Suprapubic skin (tissue), 4 donors: Measurements from ENCODE around the gene EHD3. TPM values are rescaled to one million over a fixed set of nuclear protein-coding genes. Genes with fewer than 3 reads are reported as not detected.

ENCODE experiments used
- DNase-seq, 2 donors: peaks; one replicate each; pipeline ENCODE4 v3.0.0-alpha.2; 2019; ENCODE audit warnings: low spot score in 2 of 2
- H3K27ac ChIP-seq: fragments of 200-600 bp; sonication (generic); one replicate; pipeline ENCODE4 v1.5.1; 2019
- H3K27me3 ChIP-seq: fragments of 200-600 bp; sonication (generic); one replicate; pipeline ENCODE4 v1.5.1; 2019
- H3K36me3 ChIP-seq: fragments of 200-600 bp; sonication (generic); one replicate; pipeline ENCODE4 v1.5.1; 2019
- H3K4me1 ChIP-seq: fragments of 200-600 bp; sonication (generic); one replicate; pipeline ENCODE4 v1.5.1; 2019
- H3K4me3 ChIP-seq: fragments of 200-600 bp; sonication (generic); one replicate; pipeline ENCODE4 v1.5.1; 2019; ENCODE audit warnings: mild to moderate bottlenecking
- H3K9me3 ChIP-seq: fragments of 200-600 bp; sonication (generic); one replicate; pipeline ENCODE4 v1.5.1; 2019
- CTCF ChIP-seq, 2 donors: fragments of 200-600 bp in 1 of 2; fragments of 450-650 bp in 1 of 2; sonication (generic) in 1 of 2; IDR thresholded peaks; one replicate each; pipeline ENCODE4 v1.5.1; 2016 to 2019; ENCODE audit warnings: antibody characterized with exemption in 2 of 2, mild to moderate bottlenecking in 1 of 2, moderate library complexity in 1 of 2
- EP300 ChIP-seq: sonication (generic); formaldehyde crosslinking; IDR thresholded peaks from one replicate; pipeline ENCODE4 v1.6.1; 2017; ENCODE audit warnings: antibody characterized with exemption
- POLR2A ChIP-seq, 2 donors: fragments of 450-650 bp; IDR thresholded peaks; one replicate each; pipeline ENCODE4 v1.6.1; 2017; ENCODE audit warnings: antibody characterized with exemption in 2 of 2, mild to moderate bottlenecking in 2 of 2, moderate library complexity in 2 of 2
- POLR2AphosphoS5 ChIP-seq, 3 donors: sonication (generic); formaldehyde crosslinking; IDR thresholded peaks; one replicate each; pipeline ENCODE4 v1.6.1; 2017; ENCODE audit warnings: antibody characterized with exemption in 3 of 3
- WGBS: methylation state at CpG from one replicate; pipeline ENCODE4 v1.1.5; 2018; 5-methylcytosine and 5-hydroxymethylcytosine counted together
- total RNA-seq, 4 donors: library from RNA; depleted of rRNA; stranded (reverse); fragments of >200 nt; gene quantifications; one replicate each; pipeline ENCODE4 v1.1.0, GENCODE V29; 2016

Gene EHD3
- 1 to 10 TPM; 3.9 to 7.0 (median 5.2) TPM for total RNA-seq

GRCh38 chr2:31233741-31234682 lies at the start of gene EHD3:
Gene EHD3 (plus strand): TSS chr2:31234152. CDS start chr2:31234622, 470 bp downstream.
- Histone ChIP-seq H3K27ac (peak within 1 kb of the TSS; percentile 52), H3K4me3 (peak within 1 kb of the TSS; percentile 59), H3K27me3 (no peaks in the 10 kb centered on the region), H3K4me1 (peaks cover 48% of the 10 kb centered on the region), H3K36me3 (no peaks in the 10 kb centered on the region), H3K9me3 (no peaks in the 10 kb centered on the region)
- peak; percentile 34 to 40 for TF ChIP-seq CTCF (IDR thresholded peaks at IDR 0.05)
- no peak for TF ChIP-seq POLR2AphosphoS5 (IDR thresholded peaks at IDR 0.05)
- DNase-seq = peak; percentile 88 to 89
- 19% methylated on average over 16 of the region's 74 CpGs for WGBS

- no peaks in the 10 kb centered on the region for H3K36me3 ChIP-seq
- H3K9me3 ChIP-seq = no peaks in the 10 kb centered on the region
- TF ChIP-seq POLR2AphosphoS5 (IDR thresholded peaks at IDR 0.05) (no peak), EP300 (no peak), CTCF (IDR thresholded peaks at IDR 0.05) (no peak), POLR2A (IDR thresholded peaks at IDR 0.05) (no peak)
- no peaks in the 10 kb centered on the region for H3K4me1 ChIP-seq
- no peak for DNase-seq
- H3K4me3 ChIP-seq = no peak overlapping the region
- H3K27ac ChIP-seq = no peak overlapping the region
- 91% methylated on average over 4 of the region's 4 CpGs for WGBS
- H3K27me3 ChIP-seq = no peaks in the 10 kb centered on the region
Observed at GRCh38 chr2:31187166-31187565, 46.8 kb upstream of the EHD3 start.

DNA sequence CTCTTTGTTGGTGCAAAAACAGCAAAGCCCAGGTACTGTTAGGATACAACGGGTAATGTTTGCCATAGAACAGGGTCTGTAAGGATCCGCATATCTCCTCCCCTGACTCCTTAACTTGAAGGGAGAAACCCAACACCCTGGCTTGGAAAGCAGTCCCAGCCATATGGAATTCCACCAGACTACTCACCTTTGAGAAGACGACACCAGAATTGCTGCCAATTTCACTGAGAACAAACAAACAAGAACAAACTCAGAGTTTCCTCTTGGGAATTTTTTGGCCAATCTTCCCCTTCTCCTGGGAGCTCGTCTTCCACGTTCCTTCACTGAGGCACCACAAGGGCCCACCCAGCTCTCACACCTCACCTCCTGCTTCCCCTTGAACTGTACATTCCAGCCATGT lies 45.8 kb upstream of the EHD3 start:
- no peak overlapping the region for H3K4me3 ChIP-seq
- H3K27ac ChIP-seq = no peak overlapping the region
- WGBS = 68% methylated on average over 5 of the region's 5 CpGs
- H3K27me3 ChIP-seq = no peaks in the 10 kb centered on the region
- DNase-seq = no peak
- no peaks in the 10 kb centered on the region for H3K4me1 ChIP-seq
- H3K9me3 ChIP-seq = no peaks in the 10 kb centered on the region
- TF ChIP-seq POLR2A (IDR thresholded peaks at IDR 0.05) (no peak), CTCF (IDR thresholded peaks at IDR 0.05) (no peak), POLR2AphosphoS5 (IDR thresholded peaks at IDR 0.05) (no peak), EP300 (no peak)
- H3K36me3 ChIP-seq = no peaks in the 10 kb centered on the region

DNA sequence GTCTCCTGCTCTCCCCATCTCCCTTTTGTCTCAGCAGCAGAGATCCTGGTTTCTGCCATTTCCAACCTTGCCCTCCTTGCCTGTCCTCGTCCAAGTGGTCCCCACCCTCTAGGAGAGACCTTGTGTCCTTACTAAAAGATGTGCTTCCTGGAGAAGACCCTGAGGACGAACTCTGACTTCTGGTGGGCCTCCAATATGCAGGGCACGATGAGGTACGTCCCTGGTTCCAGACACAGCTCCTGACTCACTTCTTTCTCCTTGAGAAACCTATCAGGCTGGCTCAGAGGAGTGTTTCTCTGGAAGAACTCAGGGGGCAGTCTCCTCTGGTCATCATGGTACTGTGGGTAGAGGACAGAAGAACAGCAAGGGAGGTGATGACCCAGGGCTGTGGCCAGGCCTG lies 44.8 kb upstream of the EHD3 start:
- no peaks in the 10 kb centered on the region for H3K4me1 ChIP-seq
- H3K27ac ChIP-seq = no peak overlapping the region
- no peak for DNase-seq
- H3K4me3 ChIP-seq = no peak overlapping the region
- WGBS = 94% methylated on average over 4 of the region's 4 CpGs
- no peaks in the 10 kb centered on the region for H3K9me3 ChIP-seq
- no peaks in the 10 kb centered on the region for H3K36me3 ChIP-seq
- no peaks in the 10 kb centered on the region for H3K27me3 ChIP-seq
- TF ChIP-seq CTCF (IDR thresholded peaks at IDR 0.05) (no peak), POLR2AphosphoS5 (IDR thresholded peaks at IDR 0.05) (no peak), EP300 (no peak), POLR2A (IDR thresholded peaks at IDR 0.05) (no peak)

DNA sequence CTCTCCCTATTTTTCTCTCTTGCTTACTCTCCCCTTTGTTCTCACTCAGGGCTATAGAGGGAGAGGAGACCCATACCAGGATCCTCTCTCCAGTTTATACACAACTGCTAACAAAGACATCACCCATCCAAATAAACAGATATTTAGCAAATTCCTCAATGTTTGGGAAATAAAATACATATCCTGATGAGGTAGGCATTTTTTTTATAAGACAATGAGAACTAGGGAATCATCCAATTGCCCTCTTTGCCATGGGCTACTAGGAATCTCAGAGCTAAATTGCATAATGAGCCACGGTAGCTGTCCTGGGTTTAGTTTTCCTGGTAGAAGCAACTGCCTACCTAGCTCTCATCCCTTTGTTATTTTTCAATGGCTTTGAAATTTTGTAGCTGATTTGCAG lies 43.8 kb upstream of the EHD3 start:
- WGBS = 71% methylated on average over 1 of the region's 1 CpG
- no peak for DNase-seq
- Histone ChIP-seq H3K4me1 (no peaks in the 10 kb centered on the region), H3K27ac (no peak overlapping the region), H3K9me3 (no peaks in the 10 kb centered on the region), H3K4me3 (no peak overlapping the region), H3K27me3 (no peaks in the 10 kb centered on the region), H3K36me3 (no peaks in the 10 kb centered on the region)
- no peak for TF ChIP-seq CTCF (IDR thresholded peaks at IDR 0.05)
- no peak for TF ChIP-seq POLR2AphosphoS5 (IDR thresholded peaks at IDR 0.05)
- TF ChIP-seq EP300 = no peak
- TF ChIP-seq POLR2A (IDR thresholded peaks at IDR 0.05) = no peak
